ENCODE results near the gene HS3ST4. TPM values are rescaled to one million over a fixed set of nuclear protein-coding genes. Genes with fewer than 3 reads are reported as not detected.

The HS3ST4 gene
- total and polyA plus RNA-seq, 9 donors = 0.04 to 0.81 (median 0.15) TPM; not detected in 3

- 100% methylated on average over 1 of the region's 6 CpGs for WGBS (ENCODE audit: insufficient coverage)
- Histone ChIP-seq H3K4me1 (ENCODE audit: control insufficient read depth, insufficient read depth, low read length) (no peaks in the 10 kb centered on the region), H3K9me3 (replicated peaks; ENCODE audit: control insufficient read depth, low read depth, low read length) (no peaks in the 10 kb centered on the region), H3K27ac (ENCODE audit: low read length) (no peak overlapping the region), H3K36me3 (ENCODE audit: control insufficient read depth, insufficient read depth, low read length) (no peaks in the 10 kb centered on the region), H3K27me3 (ENCODE audit: control insufficient read depth, insufficient read depth, low read length) (no peaks in the 10 kb centered on the region), H3K4me3 (ENCODE audit: low read length) (no peak overlapping the region)
- no peak for DNase-seq
These were observed 125.5 kb downstream of the HS3ST4 start for GRCh38 chr16:25817295-25817694.

- H3K27ac ChIP-seq (ENCODE audit: low read length) = no peak overlapping the region
- no peak overlapping the region for H3K4me3 ChIP-seq (ENCODE audit: low read length)
- H3K9me3 ChIP-seq (replicated peaks; ENCODE audit: control insufficient read depth, low read depth, low read length) = no peaks in the 10 kb centered on the region
- H3K4me1 ChIP-seq (ENCODE audit: control insufficient read depth, insufficient read depth, low read length) = no peaks in the 10 kb centered on the region
- H3K36me3 ChIP-seq (ENCODE audit: control insufficient read depth, insufficient read depth, low read length) = no peaks in the 10 kb centered on the region
- H3K27me3 ChIP-seq (ENCODE audit: control insufficient read depth, insufficient read depth, low read length) = no peaks in the 10 kb centered on the region
- no CpG with 5 or more reads among the region's 4 CpGs for WGBS (ENCODE audit: insufficient coverage)
- no peak for DNase-seq
These were observed 126.1 kb downstream of the HS3ST4 start for GRCh38 chr16:25817876-25818275.

DNA sequence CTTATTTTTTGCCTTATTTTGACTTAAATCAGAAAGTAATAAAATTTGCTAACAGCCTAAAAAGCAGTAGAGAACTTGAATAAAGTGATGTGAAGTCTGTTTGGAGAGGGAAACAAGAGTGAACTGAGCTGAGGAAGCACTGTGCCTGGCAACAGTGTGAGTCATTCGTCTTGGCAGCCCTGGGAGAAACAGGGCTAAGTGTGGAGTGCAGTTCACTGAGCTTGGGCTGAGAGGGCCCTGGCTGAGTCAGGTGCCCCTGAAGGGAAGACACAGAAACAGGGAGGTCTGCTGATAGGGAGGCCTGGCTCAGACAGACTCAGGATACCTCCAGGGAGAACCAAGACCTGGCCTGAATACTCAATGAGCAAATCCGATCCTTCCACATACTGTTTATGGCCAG is 132.1 kb downstream of the HS3ST4 start:
- WGBS (ENCODE audit: insufficient coverage) = 46% methylated on average over 1 of the region's 2 CpGs
- Histone ChIP-seq H3K4me3 (ENCODE audit: low read length) (no peak overlapping the region), H3K27me3 (ENCODE audit: control insufficient read depth, insufficient read depth, low read length) (no peaks in the 10 kb centered on the region), H3K36me3 (ENCODE audit: control insufficient read depth, insufficient read depth, low read length) (no peaks in the 10 kb centered on the region), H3K4me1 (ENCODE audit: control insufficient read depth, insufficient read depth, low read length) (no peaks in the 10 kb centered on the region), H3K9me3 (replicated peaks; ENCODE audit: control insufficient read depth, low read depth, low read length) (no peaks in the 10 kb centered on the region), H3K27ac (ENCODE audit: low read length) (no peak overlapping the region)
- DNase-seq = no peak

GRCh38 chr16:25827709-25828108 is 135.9 kb downstream of the HS3ST4 start:
- Histone ChIP-seq H3K36me3 (ENCODE audit: control insufficient read depth, insufficient read depth, low read length) (no peaks in the 10 kb centered on the region), H3K27ac (ENCODE audit: low read length) (no peak overlapping the region), H3K27me3 (ENCODE audit: control insufficient read depth, insufficient read depth, low read length) (no peaks in the 10 kb centered on the region), H3K9me3 (replicated peaks; ENCODE audit: control insufficient read depth, low read depth, low read length) (no peaks in the 10 kb centered on the region), H3K4me3 (ENCODE audit: low read length) (no peak overlapping the region), H3K4me1 (ENCODE audit: control insufficient read depth, insufficient read depth, low read length) (no peaks in the 10 kb centered on the region)
- DNase-seq = no peak
- WGBS (ENCODE audit: insufficient coverage) = no CpG with 5 or more reads among the region's 2 CpGs

- 80% methylated on average over 1 of the region's 3 CpGs for WGBS (ENCODE audit: insufficient coverage)
- Histone ChIP-seq H3K4me3 (ENCODE audit: low read length) (no peak overlapping the region), H3K36me3 (ENCODE audit: control insufficient read depth, insufficient read depth, low read length) (no peaks in the 10 kb centered on the region), H3K27me3 (ENCODE audit: control insufficient read depth, insufficient read depth, low read length) (no peaks in the 10 kb centered on the region), H3K4me1 (ENCODE audit: control insufficient read depth, insufficient read depth, low read length) (no peaks in the 10 kb centered on the region), H3K9me3 (replicated peaks; ENCODE audit: control insufficient read depth, low read depth, low read length) (no peaks in the 10 kb centered on the region), H3K27ac (ENCODE audit: low read length) (no peak overlapping the region)
- DNase-seq = no peak
These were observed 136.8 kb downstream of the HS3ST4 start for GRCh38 chr16:25828510-25828909.

DNA sequence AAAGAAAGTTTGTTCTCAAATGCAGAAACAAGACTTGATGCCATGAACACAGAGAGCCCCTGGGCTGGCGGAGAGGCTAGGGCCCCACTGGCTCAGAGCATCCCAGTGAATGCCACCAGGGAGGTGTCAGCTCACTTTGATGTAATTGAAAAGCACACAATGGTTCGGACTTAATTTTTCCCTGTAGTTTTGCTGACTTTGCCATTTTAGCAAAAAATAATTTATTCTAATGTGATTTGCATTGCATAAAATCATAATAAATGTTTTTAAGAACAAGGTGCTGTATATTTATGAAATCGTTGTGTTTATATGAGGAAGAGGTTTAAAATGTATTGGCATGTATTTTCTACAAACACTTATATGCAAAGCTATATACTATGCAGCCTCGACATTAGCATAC is 140.5 kb downstream of the HS3ST4 start:
- Histone ChIP-seq H3K4me3 (ENCODE audit: low read length) (no peak overlapping the region), H3K27me3 (ENCODE audit: control insufficient read depth, insufficient read depth, low read length) (no peaks in the 10 kb centered on the region), H3K4me1 (ENCODE audit: control insufficient read depth, insufficient read depth, low read length) (no peaks in the 10 kb centered on the region), H3K9me3 (replicated peaks; ENCODE audit: control insufficient read depth, low read depth, low read length) (no peaks in the 10 kb centered on the region), H3K27ac (ENCODE audit: low read length) (no peak overlapping the region), H3K36me3 (ENCODE audit: control insufficient read depth, insufficient read depth, low read length) (no peaks in the 10 kb centered on the region)
- no peak for DNase-seq
- WGBS (ENCODE audit: insufficient coverage) = no CpG with 5 or more reads among the region's 4 CpGs

- Histone ChIP-seq H3K9me3 (replicated peaks; ENCODE audit: control insufficient read depth, low read depth, low read length) (no peaks in the 10 kb centered on the region), H3K36me3 (ENCODE audit: control insufficient read depth, insufficient read depth, low read length) (no peaks in the 10 kb centered on the region), H3K27me3 (ENCODE audit: control insufficient read depth, insufficient read depth, low read length) (no peaks in the 10 kb centered on the region), H3K27ac (ENCODE audit: low read length) (no peak overlapping the region), H3K4me3 (ENCODE audit: low read length) (no peak overlapping the region), H3K4me1 (ENCODE audit: control insufficient read depth, insufficient read depth, low read length) (no peaks in the 10 kb centered on the region)
- no CpG with 5 or more reads among the region's 1 CpG for WGBS (ENCODE audit: insufficient coverage)
- no peak for DNase-seq
These were observed 142.3 kb downstream of the HS3ST4 start for GRCh38 chr16:25834101-25834500.

GRCh38 chr16:25835126-25835525 is 143.4 kb downstream of the HS3ST4 start:
- no peaks in the 10 kb centered on the region for H3K4me1 ChIP-seq (ENCODE audit: control insufficient read depth, insufficient read depth, low read length)
- no peak for DNase-seq
- no peak overlapping the region for H3K27ac ChIP-seq (ENCODE audit: low read length)
- no peak overlapping the region for H3K4me3 ChIP-seq (ENCODE audit: low read length)
- H3K36me3 ChIP-seq (ENCODE audit: control insufficient read depth, insufficient read depth, low read length) = no peaks in the 10 kb centered on the region
- no CpG with 5 or more reads among the region's 2 CpGs for WGBS (ENCODE audit: insufficient coverage)
- H3K27me3 ChIP-seq (ENCODE audit: control insufficient read depth, insufficient read depth, low read length) = no peaks in the 10 kb centered on the region
- no peaks in the 10 kb centered on the region for H3K9me3 ChIP-seq (replicated peaks; ENCODE audit: control insufficient read depth, low read depth, low read length)

DNA sequence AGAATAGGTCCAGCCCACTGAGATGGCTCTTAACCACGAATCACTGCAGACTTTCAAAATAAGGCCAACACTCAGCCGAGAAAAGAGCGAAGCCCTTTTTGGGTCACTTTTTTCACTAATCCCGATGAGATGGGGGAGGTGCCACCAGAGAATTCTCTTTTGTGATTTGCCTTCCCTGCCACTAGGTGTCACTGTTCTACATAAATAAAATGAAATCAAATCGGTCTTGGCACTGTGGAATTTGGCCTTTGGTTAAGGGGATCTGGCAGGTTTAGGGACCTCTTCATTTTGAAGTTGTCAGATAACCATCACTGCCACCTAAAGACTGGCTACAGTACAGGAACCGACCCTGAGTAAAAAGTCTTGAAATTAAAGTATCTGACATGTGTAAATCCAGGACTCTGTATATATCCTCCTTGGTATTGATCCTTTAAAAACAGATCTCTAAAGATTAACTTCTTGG is 147.0 kb downstream of the HS3ST4 start:
- H3K9me3 ChIP-seq (replicated peaks; ENCODE audit: control insufficient read depth, low read depth, low read length) = no peaks in the 10 kb centered on the region
- H3K4me3 ChIP-seq (ENCODE audit: low read length) = no peak overlapping the region
- WGBS (ENCODE audit: insufficient coverage) = 20% methylated on average over 1 of the region's 6 CpGs
- no peaks in the 10 kb centered on the region for H3K4me1 ChIP-seq (ENCODE audit: control insufficient read depth, insufficient read depth, low read length)
- H3K36me3 ChIP-seq (ENCODE audit: control insufficient read depth, insufficient read depth, low read length) = no peaks in the 10 kb centered on the region
- H3K27me3 ChIP-seq (ENCODE audit: control insufficient read depth, insufficient read depth, low read length) = no peaks in the 10 kb centered on the region
- DNase-seq = peak; percentile 69
- H3K27ac ChIP-seq (ENCODE audit: low read length) = no peak overlapping the region

GRCh38 chr16:25841761-25842160 is 150.0 kb downstream of the HS3ST4 start:
- H3K27me3 ChIP-seq (ENCODE audit: control insufficient read depth, insufficient read depth, low read length) = no peaks in the 10 kb centered on the region
- H3K4me3 ChIP-seq (ENCODE audit: low read length) = no peak overlapping the region
- WGBS (ENCODE audit: insufficient coverage) = 67% methylated on average over 1 of the region's 3 CpGs
- no peaks in the 10 kb centered on the region for H3K36me3 ChIP-seq (ENCODE audit: control insufficient read depth, insufficient read depth, low read length)
- H3K9me3 ChIP-seq (replicated peaks; ENCODE audit: control insufficient read depth, low read depth, low read length) = no peaks in the 10 kb centered on the region
- H3K27ac ChIP-seq (ENCODE audit: low read length) = no peak overlapping the region
- no peak for DNase-seq
- H3K4me1 ChIP-seq (ENCODE audit: control insufficient read depth, insufficient read depth, low read length) = no peaks in the 10 kb centered on the region

DNA sequence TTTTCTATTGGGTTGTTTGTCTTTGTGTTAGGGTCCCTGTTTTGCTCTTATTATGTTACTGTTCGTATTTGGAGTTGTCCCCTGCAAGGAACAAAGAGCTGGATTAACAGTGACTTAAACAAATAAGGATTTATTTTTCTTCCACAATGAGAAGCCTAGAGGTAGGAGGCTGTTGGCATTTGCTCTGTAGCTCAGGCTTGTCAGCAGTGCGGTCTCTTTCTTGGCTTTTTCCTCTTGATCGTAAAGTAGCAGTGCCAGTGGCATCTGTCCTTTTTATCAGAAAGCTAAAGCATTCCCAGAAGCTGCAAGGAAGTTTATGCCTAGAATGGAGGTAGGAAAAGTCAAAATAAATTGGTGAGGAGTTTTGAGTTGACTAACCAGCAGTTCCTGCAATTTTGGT is 154.1 kb downstream of the HS3ST4 start:
- no peaks in the 10 kb centered on the region for H3K27me3 ChIP-seq (ENCODE audit: control insufficient read depth, insufficient read depth, low read length)
- no peak overlapping the region for H3K27ac ChIP-seq (ENCODE audit: low read length)
- H3K36me3 ChIP-seq (ENCODE audit: control insufficient read depth, insufficient read depth, low read length) = no peaks in the 10 kb centered on the region
- DNase-seq = no peak
- no peaks in the 10 kb centered on the region for H3K9me3 ChIP-seq (replicated peaks; ENCODE audit: control insufficient read depth, low read depth, low read length)
- H3K4me1 ChIP-seq (ENCODE audit: control insufficient read depth, insufficient read depth, low read length) = no peaks in the 10 kb centered on the region
- 33% methylated on average over 1 of the region's 3 CpGs for WGBS (ENCODE audit: insufficient coverage)
- H3K4me3 ChIP-seq (ENCODE audit: low read length) = no peak overlapping the region

All from muscle of leg (tissue), 11 donors.